Suprapubic skin (tissue), 4 donors: ENCODE measurements around the gene KCNN1.

Source experiments
- EP300 ChIP-seq: sonication (generic); formaldehyde crosslinking; IDR thresholded peaks from one replicate; pipeline ENCODE4 v1.6.1; 2017; ENCODE audit warnings: antibody characterized with exemption
- POLR2A ChIP-seq, 2 donors: fragments of 450-650 bp; IDR thresholded peaks; one replicate each; pipeline ENCODE4 v1.6.1; 2017; ENCODE audit warnings: antibody characterized with exemption in 2 of 2, mild to moderate bottlenecking in 2 of 2, moderate library complexity in 2 of 2
- POLR2AphosphoS5 ChIP-seq, 3 donors: sonication (generic); formaldehyde crosslinking; IDR thresholded peaks; one replicate each; pipeline ENCODE4 v1.6.1; 2017; ENCODE audit warnings: antibody characterized with exemption in 3 of 3
- TF ChIP-seq, protein P1 (sequence below), 2 donors: fragments of 200-600 bp in 1 of 2; fragments of 450-650 bp in 1 of 2; sonication (generic) in 1 of 2; IDR thresholded peaks; one replicate each; pipeline ENCODE4 v1.5.1; 2016 to 2019; ENCODE audit warnings: antibody characterized with exemption in 2 of 2, mild to moderate bottlenecking in 1 of 2, moderate library complexity in 1 of 2

DNA sequence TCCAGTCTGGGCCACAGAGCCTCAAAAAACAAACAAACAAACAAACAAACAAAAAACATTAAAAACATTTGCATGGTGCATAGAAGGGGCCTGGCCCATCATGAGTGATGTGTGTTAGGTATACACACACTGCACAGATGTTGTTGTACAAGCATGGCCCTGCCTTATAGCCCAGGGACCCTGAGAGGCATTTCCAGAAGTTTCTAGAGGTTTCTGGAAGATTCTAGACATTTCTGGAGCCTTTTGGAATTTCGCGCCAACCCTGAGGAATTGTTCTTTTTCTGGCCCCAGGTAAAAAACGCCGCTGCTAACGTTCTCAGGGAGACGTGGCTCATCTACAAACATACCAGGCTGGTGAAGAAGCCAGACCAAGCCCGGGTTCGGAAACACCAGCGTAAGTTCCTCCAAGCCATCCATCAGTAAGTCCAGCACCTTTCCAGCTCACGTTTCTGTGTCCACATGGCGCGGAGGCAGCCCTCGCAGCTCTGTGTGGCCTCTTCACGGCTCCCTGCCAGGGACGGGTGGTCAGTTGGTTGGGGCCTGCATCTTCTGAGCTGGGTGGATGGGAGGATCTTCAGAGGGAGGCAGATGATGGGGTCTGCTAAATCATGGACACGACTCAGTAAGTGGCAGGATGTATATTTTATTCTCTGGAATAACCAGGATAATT, 22.7 kb downstream of the KCNN1 start:
- no peak for TF ChIP-seq POLR2AphosphoS5 (IDR thresholded peaks at IDR 0.05)
- TF ChIP-seq, protein P1, sequence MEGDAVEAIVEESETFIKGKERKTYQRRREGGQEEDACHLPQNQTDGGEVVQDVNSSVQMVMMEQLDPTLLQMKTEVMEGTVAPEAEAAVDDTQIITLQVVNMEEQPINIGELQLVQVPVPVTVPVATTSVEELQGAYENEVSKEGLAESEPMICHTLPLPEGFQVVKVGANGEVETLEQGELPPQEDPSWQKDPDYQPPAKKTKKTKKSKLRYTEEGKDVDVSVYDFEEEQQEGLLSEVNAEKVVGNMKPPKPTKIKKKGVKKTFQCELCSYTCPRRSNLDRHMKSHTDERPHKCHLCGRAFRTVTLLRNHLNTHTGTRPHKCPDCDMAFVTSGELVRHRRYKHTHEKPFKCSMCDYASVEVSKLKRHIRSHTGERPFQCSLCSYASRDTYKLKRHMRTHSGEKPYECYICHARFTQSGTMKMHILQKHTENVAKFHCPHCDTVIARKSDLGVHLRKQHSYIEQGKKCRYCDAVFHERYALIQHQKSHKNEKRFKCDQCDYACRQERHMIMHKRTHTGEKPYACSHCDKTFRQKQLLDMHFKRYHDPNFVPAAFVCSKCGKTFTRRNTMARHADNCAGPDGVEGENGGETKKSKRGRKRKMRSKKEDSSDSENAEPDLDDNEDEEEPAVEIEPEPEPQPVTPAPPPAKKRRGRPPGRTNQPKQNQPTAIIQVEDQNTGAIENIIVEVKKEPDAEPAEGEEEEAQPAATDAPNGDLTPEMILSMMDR (IDR thresholded peaks at IDR 0.05) = no peak
- no peak for TF ChIP-seq EP300
- no peak for TF ChIP-seq POLR2A (IDR thresholded peaks at IDR 0.05)
